Thymus (tissue), 11 donors: ENCODE results near the gene FBXO21. TPM values are rescaled to one million over a fixed set of nuclear protein-coding genes. Genes with fewer than 3 reads are reported as not detected.

ENCODE experiments used
- DNase-seq, 9 donors: peaks; one replicate each; pipeline ENCODE4 v3.0.0-alpha.2; 2013; ENCODE audit warnings: low spot score in 9 of 9, low read depth in 6 of 9, missing footprints in 1 of 9
- H3K27ac ChIP-seq, 2 donors: one replicate each; pipeline ENCODE4 v1.5.1; 2013; ENCODE audit warnings: control low read depth in 1 of 2, low read depth in 1 of 2, low read length in 1 of 2, mild to moderate bottlenecking in 1 of 2, moderate library complexity in 1 of 2
- H3K27me3 ChIP-seq, 2 donors: one replicate each; pipeline ENCODE4 v1.5.1; 2013; ENCODE audit warnings: low read length in 1 of 2; ENCODE audit not compliant: control insufficient read depth in 2 of 2, insufficient read depth in 1 of 2
- H3K36me3 ChIP-seq, 2 donors: one replicate each; pipeline ENCODE4 v1.5.1; 2013; ENCODE audit warnings: low read length in 1 of 2, mild to moderate bottlenecking in 1 of 2, moderate library complexity in 1 of 2; ENCODE audit not compliant: control insufficient read depth in 2 of 2, insufficient read depth in 2 of 2
- H3K4me1 ChIP-seq, 2 donors: one replicate each; pipeline ENCODE4 v1.5.1; 2013; ENCODE audit warnings: low read length in 2 of 2; ENCODE audit not compliant: control insufficient read depth in 2 of 2, insufficient read depth in 2 of 2
- H3K4me3 ChIP-seq, 2 donors: one replicate each; pipeline ENCODE4 v1.5.1; 2013; ENCODE audit warnings: low read length in 2 of 2, control low read depth in 1 of 2, mild to moderate bottlenecking in 1 of 2
- H3K9me3 ChIP-seq, 2 donors: one replicate each; pipeline ENCODE4 v1.5.1; 2013; ENCODE audit warnings: low read length in 1 of 2, mild to moderate bottlenecking in 1 of 2; ENCODE audit not compliant: control insufficient read depth in 2 of 2, insufficient read depth in 1 of 2
- WGBS: extraction: QIAGEN DNeasy Blood & Tissue Kit; methylation state at CpG from one replicate; pipeline ENCODE4 v1.1.7; 2013; 5-methylcytosine and 5-hydroxymethylcytosine counted together
- polyA plus RNA-seq: library from polyadenylated mRNA; stranded (reverse); fragments of 200-250 nt; gene quantifications from one replicate; pipeline ENCODE4 v1.2.3, GENCODE V29; 2013
- total RNA-seq: library from RNA; stranded (reverse); fragments of 120-200 nt; gene quantifications from one replicate; pipeline ENCODE4 v1.2.4, GENCODE V29; 2013
- donor health status: healthy.

Gene FBXO21
- total and polyA plus RNA-seq, 2 donors: 15.1 to 16.0 TPM

DNA sequence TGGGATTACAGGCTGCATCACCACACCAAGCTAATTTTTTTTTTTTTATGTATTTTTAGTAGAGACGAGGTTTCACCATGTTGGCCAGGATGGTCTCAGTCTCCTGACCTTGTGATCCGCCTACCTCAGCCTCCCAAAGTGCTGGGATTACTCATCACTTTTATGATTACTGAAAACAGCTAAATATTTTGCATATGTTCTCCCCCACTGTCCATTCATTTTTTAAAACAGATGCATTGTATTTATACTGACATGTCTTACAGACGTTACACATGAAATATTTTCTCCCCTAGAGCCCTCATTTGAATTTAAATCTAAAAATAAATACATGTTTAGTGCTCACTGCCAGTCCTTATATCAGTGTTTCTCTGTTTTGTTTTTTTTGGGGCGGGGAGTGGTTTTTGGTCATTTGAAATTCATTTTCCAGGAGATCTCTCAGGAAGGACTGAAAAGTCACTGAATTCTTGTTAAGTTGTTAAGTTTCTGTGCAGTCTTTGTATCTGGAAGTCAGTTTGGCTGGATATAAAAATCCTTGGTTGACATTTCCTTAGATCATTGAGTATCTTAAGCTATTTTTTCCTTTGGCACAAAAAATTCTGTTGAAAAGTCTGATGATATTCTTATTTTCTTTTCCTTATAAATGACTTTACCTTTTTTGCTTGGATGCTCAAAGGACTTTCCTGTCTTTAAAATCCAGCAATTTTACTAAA, 9.4 kb downstream of the FBXO21 start:
- no peaks in the 10 kb centered on the region for H3K27me3 ChIP-seq
- peaks cover 0 to 9% of the 10 kb centered on the region in 2 donors for H3K9me3 ChIP-seq
- DNase-seq: no peak
- H3K27ac ChIP-seq: no peak overlapping the region
- H3K36me3 ChIP-seq: peaks cover 20 to 71% of the 10 kb centered on the region in 2 donors
- H3K4me1 ChIP-seq: no peaks in the 10 kb centered on the region
- 88% methylated on average over 4 of the region's 4 CpGs for WGBS
- H3K4me3 ChIP-seq: no peak overlapping the region

DNA sequence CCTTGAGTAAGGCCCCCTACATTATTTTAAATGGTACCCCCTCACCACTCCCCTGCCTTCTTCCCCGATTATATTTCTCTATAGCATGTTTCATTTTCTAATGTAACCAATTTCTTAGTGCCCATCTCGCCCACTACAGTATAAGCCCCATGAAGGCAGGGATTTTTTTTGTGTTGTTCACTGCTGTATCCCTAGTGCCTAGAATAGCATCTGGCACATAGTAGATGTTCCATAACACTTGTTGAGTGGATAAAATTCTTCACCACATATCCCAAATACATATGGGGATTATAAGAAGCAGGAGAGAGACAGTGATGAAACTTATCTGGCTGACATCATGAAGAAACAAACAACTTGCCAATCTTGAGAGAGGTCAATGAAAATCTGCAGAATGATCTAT, 11.5 kb downstream of the FBXO21 start:
- Histone ChIP-seq H3K4me1 (no peaks in the 10 kb centered on the region), H3K27me3 (no peaks in the 10 kb centered on the region), H3K27ac (no peak overlapping the region), H3K36me3 (peaks cover 32 to 79% of the 10 kb centered on the region in 2 donors), H3K4me3 (no peak overlapping the region), H3K9me3 (peaks cover 0 to 9% of the 10 kb centered on the region in 2 donors)
- 98% methylated on average over 2 of the region's 2 CpGs for WGBS
- no peak for DNase-seq

DNA sequence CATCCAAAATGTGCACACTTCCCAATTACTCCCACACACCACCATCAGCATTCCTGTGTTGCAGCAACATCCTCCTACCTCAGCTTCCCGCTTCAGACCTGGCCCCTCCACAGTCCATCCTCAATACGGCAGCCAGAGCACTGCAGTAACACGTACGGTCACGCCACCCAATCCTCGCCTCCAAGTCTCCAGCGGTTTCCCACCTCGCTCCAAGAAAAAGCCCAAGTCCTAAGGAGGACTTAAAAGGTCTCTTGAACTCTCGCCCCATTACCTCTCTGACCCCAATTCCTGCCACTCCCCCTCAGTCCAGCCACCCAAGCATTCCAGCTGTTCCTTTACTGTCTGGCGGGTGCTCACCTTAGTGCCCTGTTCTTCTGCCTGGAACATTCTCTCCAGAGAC, 12.0 kb downstream of the FBXO21 start:
- DNase-seq: no peak
- no peak overlapping the region for H3K27ac ChIP-seq
- H3K9me3 ChIP-seq: peaks cover 0 to 9% of the 10 kb centered on the region in 2 donors
- H3K4me3 ChIP-seq: no peak overlapping the region
- H3K4me1 ChIP-seq: no peaks in the 10 kb centered on the region
- 92% methylated on average over 10 of the region's 10 CpGs for WGBS
- H3K27me3 ChIP-seq: no peaks in the 10 kb centered on the region
- H3K36me3 ChIP-seq: peaks cover 33 to 79% of the 10 kb centered on the region in 2 donors

DNA sequence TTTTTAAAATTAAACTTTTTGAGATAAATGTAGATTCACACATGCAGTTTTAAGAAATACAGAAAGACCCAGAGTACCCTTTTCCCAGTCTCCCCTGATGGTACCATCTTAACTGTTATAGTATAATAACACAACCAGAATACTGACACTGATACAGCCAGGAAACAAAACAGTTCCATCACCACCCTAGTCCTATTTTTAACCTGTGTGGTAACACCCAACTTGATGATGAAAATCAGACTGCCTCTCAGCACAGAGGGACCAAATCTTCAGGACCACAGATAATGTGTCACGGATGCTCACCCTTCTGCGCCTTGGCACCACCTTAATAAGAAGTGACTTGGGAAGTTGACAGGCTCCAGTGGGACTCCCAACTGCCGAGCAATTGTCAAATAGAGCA, 18.1 kb downstream of the FBXO21 start:
- H3K4me3 ChIP-seq: no peak overlapping the region
- no peak for DNase-seq
- H3K9me3 ChIP-seq: no peaks in the 10 kb centered on the region
- H3K27ac ChIP-seq: no peak overlapping the region
- no peaks in the 10 kb centered on the region for H3K27me3 ChIP-seq
- H3K36me3 ChIP-seq: peaks cover 47 to 75% of the 10 kb centered on the region in 2 donors
- WGBS: 99% methylated on average over 3 of the region's 3 CpGs
- no peaks in the 10 kb centered on the region for H3K4me1 ChIP-seq

DNA sequence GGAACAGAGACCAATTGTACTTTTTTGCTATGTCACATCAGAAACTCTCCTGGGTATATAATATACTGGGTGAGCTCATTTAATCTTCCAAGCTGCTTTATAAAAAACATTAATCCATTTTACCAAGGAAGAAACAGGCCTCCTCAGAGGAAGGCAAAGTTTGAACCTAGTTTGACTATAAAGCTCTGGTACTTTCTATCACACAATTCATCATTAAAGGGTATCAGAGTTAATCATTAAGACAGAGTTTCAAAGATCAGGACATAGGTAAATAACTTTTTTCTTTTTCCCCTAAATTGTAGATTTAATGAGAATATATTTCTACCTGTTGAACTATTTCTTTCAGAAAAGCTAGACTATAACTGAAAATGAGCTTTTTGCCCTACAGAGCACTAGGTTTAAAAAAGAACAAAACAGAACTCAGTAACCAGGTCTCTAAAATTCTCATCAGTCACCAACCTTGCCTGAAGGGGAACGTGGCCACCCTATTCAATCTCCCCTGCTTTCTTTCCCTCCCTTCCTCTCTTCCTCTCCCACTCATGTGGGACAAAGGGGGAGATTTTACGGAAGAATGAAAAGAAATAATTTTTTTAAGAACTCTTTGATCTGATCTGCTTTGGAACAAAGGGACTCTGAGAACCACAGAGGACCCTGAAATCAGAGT, 18.6 kb downstream of the FBXO21 start:
- 96% methylated on average over 2 of the region's 2 CpGs for WGBS
- Histone ChIP-seq H3K27me3 (no peaks in the 10 kb centered on the region), H3K36me3 (peaks cover 52 to 73% of the 10 kb centered on the region in 2 donors), H3K9me3 (no peaks in the 10 kb centered on the region), H3K4me3 (no peak overlapping the region), H3K4me1 (no peaks in the 10 kb centered on the region), H3K27ac (no peak overlapping the region)
- DNase-seq: no peak

DNA sequence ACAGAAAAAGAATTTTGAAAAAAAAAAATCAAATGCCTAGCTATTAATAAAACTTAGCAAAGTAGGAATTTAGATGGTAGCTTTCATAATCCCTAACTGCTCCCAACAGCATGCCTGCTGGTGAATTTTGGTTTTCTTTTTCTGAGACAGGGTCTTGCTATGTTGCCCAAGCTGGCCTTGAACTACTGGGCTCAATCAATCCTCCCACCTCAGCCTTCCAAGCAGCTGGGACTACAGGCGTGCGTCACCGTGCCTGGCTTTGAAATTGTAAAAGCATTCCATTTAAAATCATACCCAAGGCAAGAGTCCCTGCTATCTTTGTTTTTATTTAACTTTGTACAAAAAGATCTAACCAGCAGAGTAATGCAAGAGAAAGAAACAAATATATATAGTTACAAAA, 20.7 kb downstream of the FBXO21 start:
- WGBS: over 99% methylated on average over 3 of the region's 3 CpGs

DNA sequence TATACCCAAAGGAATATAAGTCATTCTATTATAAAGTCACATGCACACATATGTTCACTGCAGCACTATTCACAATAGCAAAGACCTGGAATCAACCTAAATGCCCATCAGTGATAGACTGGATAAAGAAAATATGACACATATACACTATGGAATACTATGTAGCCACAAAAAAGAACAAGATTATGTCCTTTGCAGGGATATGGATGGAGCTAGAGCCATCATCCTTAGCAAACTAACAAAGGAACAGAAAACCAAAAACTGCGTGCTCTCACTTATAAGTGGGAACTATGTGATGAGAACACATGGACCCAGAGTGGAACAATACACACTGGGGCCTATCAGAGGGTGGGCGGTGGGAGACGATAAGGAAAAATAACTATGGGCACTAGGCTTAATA, 21.3 kb downstream of the FBXO21 start:
- Histone ChIP-seq H3K4me1 (no peaks in the 10 kb centered on the region), H3K4me3 (no peak overlapping the region), H3K9me3 (no peaks in the 10 kb centered on the region), H3K36me3 (peaks cover 55 to 70% of the 10 kb centered on the region in 2 donors), H3K27me3 (no peaks in the 10 kb centered on the region), H3K27ac (no peak overlapping the region)
- 83% methylated on average over 3 of the region's 3 CpGs for WGBS
- no peak for DNase-seq

More for the DNA sequence above, 20.7 kb downstream of the FBXO21 start:
- DNase-seq: no peak
- Histone ChIP-seq H3K4me1 (no peaks in the 10 kb centered on the region), H3K27me3 (no peaks in the 10 kb centered on the region), H3K36me3 (peaks cover 56 to 70% of the 10 kb centered on the region in 2 donors), H3K4me3 (no peak overlapping the region), H3K27ac (no peak overlapping the region), H3K9me3 (no peaks in the 10 kb centered on the region)

DNA sequence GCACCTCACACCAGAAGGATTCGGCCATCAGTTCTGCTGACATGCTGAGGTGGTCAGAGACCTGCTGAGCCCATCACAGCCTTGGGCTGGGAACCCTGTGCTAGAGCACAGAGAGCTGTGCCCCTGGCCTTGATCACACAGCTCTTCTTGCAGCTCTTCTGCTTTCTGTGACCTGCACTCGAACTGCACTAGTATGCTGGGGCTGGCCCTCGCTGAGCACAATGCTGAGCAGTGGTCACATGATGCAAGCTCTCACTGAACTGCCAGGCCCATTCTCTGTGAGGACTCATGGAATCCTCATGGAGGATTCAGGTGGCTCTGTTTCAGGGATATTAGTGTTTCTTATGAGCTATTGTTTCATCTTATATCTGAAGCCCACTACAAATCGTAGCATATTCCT, 22.5 kb downstream of the FBXO21 start:
- no peaks in the 10 kb centered on the region for H3K27me3 ChIP-seq
- H3K27ac ChIP-seq: no peak overlapping the region
- no peaks in the 10 kb centered on the region for H3K9me3 ChIP-seq
- H3K4me1 ChIP-seq: no peaks in the 10 kb centered on the region
- peaks cover 56 to 71% of the 10 kb centered on the region in 2 donors for H3K36me3 ChIP-seq
- no peak overlapping the region for H3K4me3 ChIP-seq
- no peak for DNase-seq
- 98% methylated on average over 4 of the region's 4 CpGs for WGBS

DNA sequence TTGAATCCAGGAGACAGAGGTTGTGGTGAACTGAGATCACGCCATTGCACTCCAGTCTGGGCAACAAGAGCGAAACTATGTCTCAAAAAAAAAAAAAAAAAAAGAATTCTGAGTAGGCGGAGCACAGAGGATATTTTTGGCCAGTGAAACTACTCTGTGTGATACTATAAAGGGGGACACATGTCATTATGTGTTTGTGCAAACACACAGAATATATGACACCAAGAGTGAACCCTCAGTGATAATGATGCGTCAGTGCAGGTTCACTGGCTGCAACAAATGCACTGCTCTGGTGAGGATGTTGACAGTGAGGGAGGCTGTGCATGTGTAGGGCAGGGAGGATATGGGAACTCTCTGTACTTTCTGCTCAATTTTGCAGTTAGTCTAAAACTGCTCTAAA, 24.2 kb downstream of the FBXO21 start:
- 98% methylated on average over 4 of the region's 4 CpGs for WGBS
- Histone ChIP-seq H3K9me3 (no peaks in the 10 kb centered on the region), H3K36me3 (peaks cover 66 to 77% of the 10 kb centered on the region in 2 donors), H3K27me3 (no peaks in the 10 kb centered on the region), H3K4me1 (no peaks in the 10 kb centered on the region), H3K4me3 (no peak overlapping the region), H3K27ac (no peak overlapping the region)
- DNase-seq: no peak
